ENCODE measurements around the gene HDC.
A peak's percentile ranks its signal among the peaks of the same experiment; 100 is the strongest.

The HDC gene

GRCh38 chr15:50227076-50227475, 38.5 kb downstream of the HDC start:
- peak; percentile 25 for DNase-seq (ENCODE audit: low read depth)

- DNase-seq (ENCODE audit: low read depth): no peak
Observed at GRCh38 chr15:50225938-50226337, 39.6 kb downstream of the HDC start.

GRCh38 chr15:50225057-50225456, 40.5 kb downstream of the HDC start:
- no peak for DNase-seq (ENCODE audit: low read depth)

- peak; percentile 64 for DNase-seq (ENCODE audit: low read depth)
Observed at GRCh38 chr15:50224606-50225005, 40.9 kb downstream of the HDC start.

- no peak for DNase-seq (ENCODE audit: low read depth)
Observed at GRCh38 chr15:50222181-50222580, 43.3 kb downstream of the HDC start.

- peak; percentile 86 for DNase-seq (ENCODE audit: low read depth)
Observed at GRCh38 chr15:50219820-50220219, 45.7 kb downstream of the HDC start.

- DNase-seq (ENCODE audit: low read depth): no peak
Observed at GRCh38 chr15:50218691-50219090, 46.8 kb downstream of the HDC start.

GRCh38 chr15:50218291-50218690, 47.2 kb downstream of the HDC start:
- no peak for DNase-seq (ENCODE audit: low read depth)

GRCh38 chr15:50210462-50211157, 54.9 kb downstream of the HDC start:
- DNase-seq (ENCODE audit: low read depth): no peak

GRCh38 chr15:50209809-50210208, 55.7 kb downstream of the HDC start:
- no peak for DNase-seq (ENCODE audit: low read depth)

GRCh38 chr15:50206020-50206419, 59.5 kb downstream of the HDC start:
- no peak for DNase-seq (ENCODE audit: low read depth)

- DNase-seq (ENCODE audit: low read depth): no peak
Observed at GRCh38 chr15:50202003-50202402, 63.5 kb downstream of the HDC start.

- no peak for DNase-seq (ENCODE audit: low read depth)
Observed at GRCh38 chr15:50192926-50193620, 72.5 kb downstream of the HDC start.

GRCh38 chr15:50192164-50192563, 73.4 kb downstream of the HDC start:
- DNase-seq (ENCODE audit: low read depth): no peak

Data from amniotic epithelial cell (primary cell).